SJSA1 (cell line): ENCODE results near the gene TMTC2. TPM values are rescaled to one million over a fixed set of nuclear protein-coding genes. Genes with fewer than 3 reads are reported as not detected.

ENCODE experiments used
- DNase-seq, 2 experiments: peaks; one replicate each; pipeline ENCODE4 v3.0.0-alpha.2; 2015 to 2020; ENCODE audit warnings: low spot score in 2 of 2, low read depth in 1 of 2
- H3K27ac ChIP-seq: fragments of 250-450 bp; sonication (Bioruptor Pico); 2 replicates; pipeline ENCODE4 v1.5.1; 2020; ENCODE audit warnings: mild to moderate bottlenecking, moderate library complexity
- H3K27me3 ChIP-seq: fragments of 250-450 bp; sonication (Bioruptor Pico); replicated peaks from 2 replicates; pipeline ENCODE4 v1.5.1; 2020; ENCODE audit warnings: mild to moderate bottlenecking, moderate library complexity
- H3K36me3 ChIP-seq: fragments of 250-450 bp; sonication (Bioruptor Pico); 2 replicates; pipeline ENCODE4 v1.5.1; 2020; ENCODE audit warnings: mild to moderate bottlenecking
- H3K4me1 ChIP-seq: fragments of 250-450 bp; sonication (Bioruptor Pico); replicated peaks from 2 replicates; pipeline ENCODE4 v1.6.1; 2021; ENCODE audit warnings: mild to moderate bottlenecking
- H3K4me3 ChIP-seq: fragments of 250-450 bp; sonication (Bioruptor Pico); 2 replicates; pipeline ENCODE4 v1.5.1; 2020; ENCODE audit warnings: mild to moderate bottlenecking
- H3K9me3 ChIP-seq: fragments of 250-450 bp; sonication (Bioruptor Pico); replicated peaks from 2 replicates; pipeline ENCODE4 v1.5.1; 2020; ENCODE audit warnings: mild to moderate bottlenecking
- total RNA-seq: library from RNA; depleted of rRNA; stranded (reverse); fragments of >200 nt; shearing (Covaris generic); gene quantifications from 2 replicates; pipeline ENCODE4 v1.2.3, GENCODE V29; 2014

The TMTC2 gene
- total RNA-seq, 1 experiment from 2014 or later = 0.13 TPM

- Histone ChIP-seq H3K4me1 (no peaks in the 10 kb centered on the region), H3K27ac (no peak overlapping the region), H3K27me3 (no peaks in the 10 kb centered on the region), H3K4me3 (no peak overlapping the region), H3K36me3 (no peaks in the 10 kb centered on the region), H3K9me3 (no peaks in the 10 kb centered on the region)
- no peak for DNase-seq
These were observed 37.2 kb downstream of the TMTC2 start for GRCh38 chr12:82723891-82724290.

DNA sequence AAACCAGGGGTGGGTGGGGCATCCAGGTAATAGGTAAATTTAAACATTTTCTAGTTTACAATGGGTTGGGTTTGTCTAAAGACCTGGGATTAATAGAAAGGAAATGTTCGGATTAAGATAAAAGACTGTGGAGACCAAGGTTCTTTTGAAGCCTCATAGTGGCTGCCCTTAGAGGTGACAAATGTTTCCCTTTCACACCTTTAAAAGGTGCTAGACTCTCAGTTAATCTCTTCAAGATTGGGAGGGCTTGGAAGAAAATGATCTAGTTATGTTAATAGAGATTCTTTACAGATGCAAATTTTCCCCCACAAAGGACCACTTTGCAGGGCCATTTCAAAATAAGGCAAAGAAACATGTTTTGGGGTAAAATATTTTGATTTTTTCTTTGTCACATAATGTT, 39.0 kb downstream of the TMTC2 start:
- Histone ChIP-seq H3K27ac (no peak overlapping the region), H3K27me3 (no peaks in the 10 kb centered on the region), H3K36me3 (no peaks in the 10 kb centered on the region), H3K4me3 (no peak overlapping the region), H3K4me1 (no peaks in the 10 kb centered on the region), H3K9me3 (no peaks in the 10 kb centered on the region)
- no peak for DNase-seq

DNA sequence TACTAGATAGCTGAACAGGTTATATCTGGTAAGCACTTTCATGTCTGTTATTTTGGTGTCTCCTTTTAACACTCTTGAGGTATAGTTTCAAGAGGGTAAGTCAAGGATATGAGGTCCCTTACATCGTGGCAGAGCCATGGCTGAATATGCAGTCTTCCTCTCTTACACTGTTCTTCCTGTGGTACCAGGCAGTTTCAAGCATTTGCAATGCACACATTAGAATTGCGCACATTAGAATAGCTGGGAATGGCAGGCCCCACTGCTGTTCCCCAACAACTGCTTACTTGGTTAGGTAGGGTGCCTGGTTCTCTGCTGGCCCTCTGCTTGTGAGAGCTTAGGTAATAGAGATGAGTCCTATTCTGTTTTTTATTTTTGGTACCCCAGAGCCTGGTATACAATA, 41.2 kb downstream of the TMTC2 start:
- Histone ChIP-seq H3K4me3 (no peak overlapping the region), H3K9me3 (no peaks in the 10 kb centered on the region), H3K27ac (no peak overlapping the region), H3K36me3 (no peaks in the 10 kb centered on the region), H3K4me1 (no peaks in the 10 kb centered on the region), H3K27me3 (no peaks in the 10 kb centered on the region)
- DNase-seq = no peak

GRCh38 chr12:82728710-82729109, 42.0 kb downstream of the TMTC2 start:
- H3K4me1 ChIP-seq = no peaks in the 10 kb centered on the region
- H3K4me3 ChIP-seq = no peak overlapping the region
- H3K36me3 ChIP-seq = no peaks in the 10 kb centered on the region
- H3K27me3 ChIP-seq = no peaks in the 10 kb centered on the region
- no peaks in the 10 kb centered on the region for H3K9me3 ChIP-seq
- DNase-seq = no peak
- no peak overlapping the region for H3K27ac ChIP-seq

DNA sequence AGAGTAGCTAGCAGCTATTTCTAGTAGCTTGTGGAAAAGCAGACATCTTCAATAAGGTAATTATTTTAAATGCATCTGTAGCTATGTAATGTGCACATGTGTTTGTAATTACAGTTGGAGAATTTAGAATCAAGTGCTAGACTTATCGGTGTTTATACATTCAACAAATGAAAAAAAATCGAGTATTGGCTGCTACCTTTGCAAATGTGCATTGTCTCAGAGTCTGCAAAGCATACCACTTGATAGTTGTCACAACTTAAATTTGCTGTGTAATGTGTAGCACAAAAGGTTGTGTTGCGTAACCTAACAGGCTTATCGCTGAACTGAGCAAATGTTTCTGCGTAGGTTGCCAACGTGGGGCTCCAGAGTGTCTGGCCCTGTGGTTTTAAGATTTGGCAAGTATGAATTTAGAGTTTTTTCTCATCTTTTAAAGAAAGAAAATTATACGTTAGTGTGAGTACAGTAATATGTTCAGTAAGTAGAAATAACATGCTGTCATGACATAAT, 44.3 kb downstream of the TMTC2 start:
- no peak overlapping the region for H3K27ac ChIP-seq
- no peak for DNase-seq

GRCh38 chr12:82740129-82741000, 53.7 kb downstream of the TMTC2 start:
- DNase-seq = no peak
- Histone ChIP-seq H3K4me1 (no peaks in the 10 kb centered on the region), H3K4me3 (no peak overlapping the region), H3K9me3 (no peaks in the 10 kb centered on the region; the same call in 1 of the 2 replicates), H3K27me3 (no peaks in the 10 kb centered on the region), H3K27ac (no peak overlapping the region), H3K36me3 (no peaks in the 10 kb centered on the region)

More for the DNA sequence above, 44.3 kb downstream of the TMTC2 start:
- H3K4me1 ChIP-seq = no peaks in the 10 kb centered on the region
- H3K4me3 ChIP-seq = no peak overlapping the region
- H3K9me3 ChIP-seq = no peaks in the 10 kb centered on the region
- H3K36me3 ChIP-seq = no peaks in the 10 kb centered on the region
- H3K27me3 ChIP-seq = no peaks in the 10 kb centered on the region

DNA sequence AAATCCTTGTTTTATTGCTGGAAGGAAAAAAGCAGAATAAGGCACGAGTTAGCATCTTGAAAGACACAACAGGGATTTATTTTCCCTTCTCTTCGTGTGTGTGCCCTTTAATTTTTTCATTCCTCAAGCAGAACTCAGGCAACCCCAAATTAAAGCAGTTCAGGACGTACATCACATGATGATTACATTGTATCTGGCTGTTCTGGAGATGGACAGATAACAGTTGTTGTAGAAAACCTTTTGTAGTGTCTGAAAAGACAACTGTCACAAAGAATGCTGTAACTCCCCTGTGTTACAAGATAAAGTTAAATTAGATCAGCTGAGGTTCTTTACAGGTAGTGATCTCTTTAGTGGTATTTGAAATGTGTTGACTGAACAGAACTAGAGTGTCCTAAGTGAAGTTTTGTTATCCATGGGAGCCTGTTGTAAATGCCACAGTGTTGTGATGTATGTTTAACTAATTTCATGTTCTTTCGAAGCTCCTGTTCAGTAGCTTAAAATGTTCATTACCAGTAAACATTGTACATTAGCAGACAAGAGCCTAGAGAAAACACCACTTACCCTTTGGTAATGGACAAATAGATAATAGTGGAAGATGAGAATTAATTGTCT, 58.5 kb downstream of the TMTC2 start:
- Histone ChIP-seq H3K27me3 (no peaks in the 10 kb centered on the region), H3K36me3 (no peaks in the 10 kb centered on the region), H3K4me3 (no peak overlapping the region), H3K4me1 (no peaks in the 10 kb centered on the region), H3K27ac (no peak overlapping the region), H3K9me3 (no peaks in the 10 kb centered on the region)
- no peak for DNase-seq

GRCh38 chr12:82745807-82746206, 59.1 kb downstream of the TMTC2 start:
- no peaks in the 10 kb centered on the region for H3K9me3 ChIP-seq
- no peak overlapping the region for H3K4me3 ChIP-seq
- H3K27me3 ChIP-seq = no peaks in the 10 kb centered on the region
- no peak for DNase-seq
- no peak overlapping the region for H3K27ac ChIP-seq
- no peaks in the 10 kb centered on the region for H3K36me3 ChIP-seq
- H3K4me1 ChIP-seq = no peaks in the 10 kb centered on the region

GRCh38 chr12:82746668-82747067, 60.0 kb downstream of the TMTC2 start:
- no peak for DNase-seq
- Histone ChIP-seq H3K36me3 (no peaks in the 10 kb centered on the region), H3K27me3 (no peaks in the 10 kb centered on the region), H3K27ac (no peak overlapping the region), H3K9me3 (no peaks in the 10 kb centered on the region), H3K4me3 (no peak overlapping the region), H3K4me1 (no peaks in the 10 kb centered on the region)

DNA sequence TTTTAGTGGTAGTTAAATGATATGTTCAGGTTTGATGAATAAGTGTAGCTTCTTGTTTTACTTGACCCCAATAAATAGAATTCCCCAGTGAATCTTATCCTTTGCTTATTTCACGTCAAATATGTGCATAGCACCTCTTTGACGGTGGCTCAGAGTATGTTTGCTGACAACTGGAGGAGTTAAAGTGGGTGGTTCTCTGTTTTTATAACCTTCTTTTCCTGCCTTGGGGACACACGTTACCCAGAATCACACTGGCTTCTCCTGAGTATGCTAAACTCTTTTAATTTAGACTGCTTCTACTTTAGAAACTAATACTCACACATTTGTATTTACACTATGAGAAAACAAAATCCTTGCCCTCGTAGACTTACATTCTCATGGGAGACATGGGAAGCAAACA, 62.3 kb downstream of the TMTC2 start:
- DNase-seq = no peak
- H3K4me3 ChIP-seq = no peak overlapping the region
- H3K4me1 ChIP-seq = no peaks in the 10 kb centered on the region
- no peaks in the 10 kb centered on the region for H3K9me3 ChIP-seq
- H3K27ac ChIP-seq = no peak overlapping the region
- no peaks in the 10 kb centered on the region for H3K27me3 ChIP-seq
- no peaks in the 10 kb centered on the region for H3K36me3 ChIP-seq

DNA sequence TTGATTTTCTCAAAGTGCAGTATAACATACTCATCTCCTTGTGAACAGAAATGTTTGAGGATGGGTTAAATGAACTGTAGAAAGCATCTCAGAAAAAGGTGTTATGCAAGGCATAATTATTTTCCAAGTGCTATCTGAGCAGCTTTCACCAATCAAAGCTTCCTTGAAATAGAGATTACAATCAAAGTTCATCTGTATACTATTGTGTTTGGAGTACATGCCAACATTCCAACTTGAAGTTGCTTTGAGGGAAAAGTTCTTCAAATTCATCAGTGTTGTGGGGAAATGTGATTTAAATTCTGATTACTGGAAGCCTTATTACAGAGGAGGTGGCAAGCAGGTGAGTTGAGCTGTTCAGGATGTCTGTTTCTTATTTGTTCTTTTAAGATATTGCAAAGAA, 68.2 kb downstream of the TMTC2 start:
- Histone ChIP-seq H3K27ac (no peak overlapping the region), H3K36me3 (no peaks in the 10 kb centered on the region), H3K4me1 (no peaks in the 10 kb centered on the region), H3K27me3 (no peaks in the 10 kb centered on the region; the same call in 1 of the 2 replicates), H3K9me3 (no peaks in the 10 kb centered on the region), H3K4me3 (no peak overlapping the region)
- no peak for DNase-seq

GRCh38 chr12:82756303-82756702, 69.6 kb downstream of the TMTC2 start:
- H3K36me3 ChIP-seq = no peaks in the 10 kb centered on the region
- no peaks in the 10 kb centered on the region for H3K4me1 ChIP-seq
- H3K27me3 ChIP-seq = no peaks in the 10 kb centered on the region; the same call in 1 of the 2 replicates
- no peak for DNase-seq
- no peaks in the 10 kb centered on the region for H3K9me3 ChIP-seq
- H3K4me3 ChIP-seq = no peak overlapping the region
- H3K27ac ChIP-seq = no peak overlapping the region

- Histone ChIP-seq H3K4me3 (no peak overlapping the region), H3K36me3 (no peaks in the 10 kb centered on the region), H3K27me3 (no peaks in the 10 kb centered on the region; the same call in 1 of the 2 replicates), H3K27ac (no peak overlapping the region), H3K9me3 (no peaks in the 10 kb centered on the region), H3K4me1 (no peaks in the 10 kb centered on the region)
- no peak for DNase-seq
These were observed 70.4 kb downstream of the TMTC2 start for GRCh38 chr12:82757059-82757458.

DNA sequence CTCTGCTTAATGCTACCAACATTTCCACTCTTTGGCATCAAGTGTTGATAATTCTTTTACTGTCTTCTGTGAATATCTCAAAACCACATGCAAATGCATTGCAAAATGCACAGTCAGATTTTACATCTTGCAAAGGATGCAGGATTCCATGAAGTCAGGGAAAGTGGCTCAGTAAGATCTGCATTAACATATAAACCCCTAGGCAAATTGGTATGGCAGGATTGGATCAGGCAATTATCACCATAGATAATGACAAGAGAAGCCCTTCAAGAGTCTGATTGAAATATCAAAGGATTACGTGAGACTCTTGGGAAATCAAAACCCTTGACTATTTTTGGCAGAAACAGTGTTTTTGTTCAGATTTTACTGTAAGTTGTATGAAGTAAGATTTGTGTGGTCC, 71.0 kb downstream of the TMTC2 start:
- no peaks in the 10 kb centered on the region; the same call in 1 of the 2 replicates for H3K27me3 ChIP-seq
- H3K36me3 ChIP-seq = no peaks in the 10 kb centered on the region
- no peak overlapping the region for H3K27ac ChIP-seq
- no peak overlapping the region for H3K4me3 ChIP-seq
- no peaks in the 10 kb centered on the region for H3K4me1 ChIP-seq
- no peaks in the 10 kb centered on the region for H3K9me3 ChIP-seq
- DNase-seq = no peak
